Small intestine (tissue), 7 donors: ENCODE data around the gene ENTPD5. TPM values are rescaled to one million over a fixed set of nuclear protein-coding genes. Genes with fewer than 3 reads are reported as not detected.

Experiments used
- DNase-seq, 2 donors: peaks; one replicate each; pipeline versions ENCODE4 v3.0.0 to v3.0.0-alpha.2; 2013
- FAIRE-seq: peaks from 2 replicates; lab custom pipeline; 2012; peaks lifted over from hg19 to GRCh38; lab: Jason Lieb, UNC
- H3K27ac ChIP-seq, 3 donors: one replicate each; pipeline ENCODE4 v1.5.1; 2013; ENCODE audit warnings: low read length in 2 of 3, mild to moderate bottlenecking in 2 of 3, control low read depth in 1 of 3, inconsistent platforms in 1 of 3, low read depth in 1 of 3, moderate library complexity in 1 of 3
- H3K27me3 ChIP-seq, 3 donors: one replicate each; pipeline ENCODE4 v1.6.1; 2013; ENCODE audit warnings: low read length in 3 of 3, inconsistent platforms in 1 of 3; ENCODE audit not compliant: control insufficient read depth in 3 of 3, insufficient read depth in 3 of 3
- H3K36me3 ChIP-seq, 3 donors: one replicate each; pipeline ENCODE4 v1.6.1; 2013; ENCODE audit warnings: low read length in 3 of 3, inconsistent platforms in 1 of 3, low read depth in 1 of 3, mild to moderate bottlenecking in 1 of 3, moderate library complexity in 1 of 3; ENCODE audit not compliant: control insufficient read depth in 3 of 3, insufficient read depth in 2 of 3
- H3K4me1 ChIP-seq, 3 donors: one replicate each; pipeline ENCODE4 v1.6.1; 2013; ENCODE audit warnings: low read length in 2 of 3, inconsistent platforms in 1 of 3, low read depth in 1 of 3, mild to moderate bottlenecking in 1 of 3, moderate library complexity in 1 of 3; ENCODE audit not compliant: control insufficient read depth in 3 of 3, insufficient read depth in 2 of 3
- H3K4me3 ChIP-seq, 3 donors: one replicate each; pipeline ENCODE4 v1.5.1; 2013; ENCODE audit warnings: low read length in 3 of 3, control low read depth in 1 of 3, inconsistent platforms in 1 of 3, low read depth in 1 of 3, mild to moderate bottlenecking in 1 of 3, moderate library complexity in 1 of 3
- H3K9me3 ChIP-seq, 2 donors: one replicate each; pipeline ENCODE4 v1.6.1; 2013; ENCODE audit warnings: low read depth in 1 of 2, low read length in 1 of 2; ENCODE audit not compliant: control insufficient read depth in 2 of 2, insufficient read depth in 1 of 2
- WGBS, 3 donors: extraction: QIAGEN DNeasy Blood & Tissue Kit; methylation state at CpG; one replicate each; pipeline ENCODE4 v1.1.7; 2013; 5-methylcytosine and 5-hydroxymethylcytosine counted together
- polyA plus RNA-seq, 4 donors: library from polyadenylated mRNA; stranded (reverse) in 3 of 4; unstranded in 1 of 4; fragments of 200-250 nt in 3 of 4; fragments of 120-200 nt in 1 of 4; gene quantifications; one replicate each; pipeline versions ENCODE4 v1.2.1 to v1.2.3, GENCODE V29; 2013
- donor health status: healthy with polysubstance abuse.
- donor health status: control.
- donor health status: control.
- donor health status: Bipolar disorder and iron deficiency.
- donor health status: healthy.

Gene ENTPD5
- polyA plus RNA-seq, 4 donors, result 17.4 to 85.8 (median 31.1) TPM

GRCh38 chr14:74045522-74045921 is 26.4 kb upstream of the ENTPD5 start:
- no peak overlapping the region for H3K27ac ChIP-seq
- no peaks in the 10 kb centered on the region for H3K27me3 ChIP-seq
- DNase-seq, result no peak
- no peaks in the 10 kb centered on the region for H3K9me3 ChIP-seq
- no peaks in the 10 kb centered on the region for H3K4me1 ChIP-seq
- no peak overlapping the region for H3K4me3 ChIP-seq
- WGBS, 3 donors, result 96 to 97% (median 97%) methylated on average over 4 of the region's 4 CpGs
- peaks cover 0 to 15% (median 0%) of the 10 kb centered on the region in 3 donors for H3K36me3 ChIP-seq
- FAIRE-seq, result no peak

GRCh38 chr14:74042296-74042695 is 23.2 kb upstream of the ENTPD5 start:
- Histone ChIP-seq H3K9me3 (no peaks in the 10 kb centered on the region), H3K36me3 (peaks cover 0 to 13% (median 0%) of the 10 kb centered on the region in 3 donors), H3K27ac (no peak overlapping the region), H3K27me3 (no peaks in the 10 kb centered on the region), H3K4me1 (no peaks in the 10 kb centered on the region), H3K4me3 (no peak overlapping the region)
- DNase-seq (no peak), FAIRE-seq (no peak)
- WGBS, 3 donors, result 46 to 83% (median 70%) methylated on average over 2 of the region's 2 CpGs

- H3K4me3 ChIP-seq, result no peak overlapping the region
- H3K9me3 ChIP-seq, result no peaks in the 10 kb centered on the region
- H3K4me1 ChIP-seq, result no peaks in the 10 kb centered on the region
- H3K27me3 ChIP-seq, result no peaks in the 10 kb centered on the region
- 58 to 66% (median 62%) methylated on average over 3 of the region's 3 CpGs for WGBS, 3 donors
- peak; percentile 70 to 77 for DNase-seq
- FAIRE-seq, result peak; percentile 82
- peaks cover 0 to 6% (median 0%) of the 10 kb centered on the region in 3 donors for H3K36me3 ChIP-seq
- no peak overlapping the region for H3K27ac ChIP-seq
These were observed 19.2 kb upstream of the ENTPD5 start for GRCh38 chr14:74038020-74038859.

GRCh38 chr14:74035556-74035955 is 16.5 kb upstream of the ENTPD5 start:
- no peak overlapping the region for H3K27ac ChIP-seq
- DNase-seq (no peak), FAIRE-seq (no peak)
- no peaks in the 10 kb centered on the region for H3K4me1 ChIP-seq
- H3K36me3 ChIP-seq, result peaks cover 0 to 3% (median 0%) of the 10 kb centered on the region in 3 donors
- WGBS, 3 donors, result 92 to 97% (median 94%) methylated on average over 4 of the region's 4 CpGs
- no peaks in the 10 kb centered on the region for H3K27me3 ChIP-seq
- H3K9me3 ChIP-seq, result no peaks in the 10 kb centered on the region
- H3K4me3 ChIP-seq, result no peak overlapping the region

GRCh38 chr14:74034572-74034971 is 15.5 kb upstream of the ENTPD5 start:
- no peak overlapping the region for H3K4me3 ChIP-seq
- no peaks in the 10 kb centered on the region for H3K4me1 ChIP-seq

GRCh38 chr14:74029136-74029535 is 10.0 kb upstream of the ENTPD5 start:
- Histone ChIP-seq H3K4me1 (peaks cover 0 to 9% (median 0%) of the 10 kb centered on the region in 3 donors), H3K27me3 (no peaks in the 10 kb centered on the region), H3K36me3 (no peaks in the 10 kb centered on the region), H3K9me3 (no peaks in the 10 kb centered on the region), H3K4me3 (no peak overlapping the region), H3K27ac (peak overlapping the region in 1 of 3 donors; percentile 54)
- peak in 1 of 2 donors; percentile 22 for DNase-seq
- no peak for FAIRE-seq
- 94 to 99% (median 95%) methylated on average over 3 of the region's 3 CpGs for WGBS, 3 donors

More at GRCh38 chr14:74034572-74034971, 15.5 kb upstream of the ENTPD5 start:
- Histone ChIP-seq H3K9me3 (no peaks in the 10 kb centered on the region), H3K36me3 (peaks cover 0 to 3% (median 0%) of the 10 kb centered on the region in 3 donors), H3K27ac (no peak overlapping the region), H3K27me3 (no peaks in the 10 kb centered on the region)
- FAIRE-seq (no peak), DNase-seq (no peak)
- 78 to 86% (median 84%) methylated on average over 3 of the region's 3 CpGs for WGBS, 3 donors

- DNase-seq, result no peak
- H3K27ac ChIP-seq, result no peak overlapping the region
- no peaks in the 10 kb centered on the region for H3K27me3 ChIP-seq
- no peaks in the 10 kb centered on the region for H3K36me3 ChIP-seq
- H3K4me3 ChIP-seq, result no peak overlapping the region
- H3K9me3 ChIP-seq, result no peaks in the 10 kb centered on the region
- H3K4me1 ChIP-seq, result peaks cover 0 to 4% (median 3%) of the 10 kb centered on the region in 3 donors
- WGBS, 3 donors, result 89 to 99% (median 89%) methylated on average over 4 of the region's 4 CpGs
- no peak for FAIRE-seq
These were observed 3.3 kb upstream of the ENTPD5 start for GRCh38 chr14:74022346-74022745.

GRCh38 chr14:74019408-74020137 is 485 bp upstream of the ENTPD5 start:
- FAIRE-seq (no peak), DNase-seq (no peak)
- Histone ChIP-seq H3K4me1 (peaks cover 0 to 4% (median 3%) of the 10 kb centered on the region in 3 donors), H3K36me3 (no peaks in the 10 kb centered on the region), H3K27me3 (no peaks in the 10 kb centered on the region), H3K4me3 (peak overlapping the region; percentile 69 to 88 (median 78)), H3K27ac (peak overlapping the region; percentile 91 to 100 (median 97)), H3K9me3 (no peaks in the 10 kb centered on the region)
- WGBS, 3 donors, result 9 to 12% (median 11%) methylated on average over 20 to 21 of the region's 21 CpGs
